Esophagus squamous epithelium (tissue), 4 donors: Measurements from ENCODE around the gene KCTD2.
"Not testable (repeated sequence)": the region's sequence is repeated elsewhere in the genome, so short reads cannot be mapped to it uniquely, and the experiment has no call there.

Experiments
- CTCF ChIP-seq, 6 experiments: fragments of 450-650 bp in 4 of 6; fragments of 200-600 bp in 2 of 6; sonication (generic) in 2 of 6; IDR thresholded peaks; one replicate each; pipeline ENCODE4 v1.5.1; 2016 to 2019; ENCODE audit warnings: antibody characterized with exemption in 6 of 6, mild to moderate bottlenecking in 4 of 6, moderate library complexity in 4 of 6
- POLR2A ChIP-seq, 4 donors: fragments of 450-650 bp; IDR thresholded peaks; one replicate each; pipeline ENCODE4 v1.6.1; 2017; ENCODE audit warnings: antibody characterized with exemption in 4 of 4, mild to moderate bottlenecking in 4 of 4, moderate library complexity in 3 of 4

DNA sequence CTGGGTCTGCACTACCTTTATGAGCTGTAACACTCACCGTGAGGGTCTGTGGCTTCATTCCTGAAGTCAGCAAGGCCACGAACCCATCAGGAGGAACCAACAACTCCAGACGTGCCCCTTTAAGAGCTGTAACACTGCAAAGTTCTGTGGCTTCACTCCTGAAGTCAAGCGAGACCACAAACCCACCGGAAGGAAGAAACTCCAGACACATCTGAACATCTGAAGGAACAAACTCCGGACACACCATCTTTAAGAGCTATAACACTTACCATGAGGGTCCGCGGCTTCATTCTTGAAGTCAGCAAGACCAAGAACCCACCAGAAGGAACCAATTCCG is 21.7 kb upstream of the KCTD2 start:
- TF ChIP-seq CTCF, POLR2A (IDR thresholded peaks at IDR 0.05): not testable (repeated sequence)
